ENCODE results near the gene BMPR1A. TPM values are rescaled to one million over a fixed set of nuclear protein-coding genes. Genes with fewer than 3 reads are reported as not detected.
A peak's percentile ranks its signal among the peaks of the same experiment; 100 is the strongest.

Gene BMPR1A
- total and polyA plus RNA-seq, 9 of the 15 experiments (the other 6 are each of a cell fraction or from before 2014, with no cell fraction given), result 1.6 to 17.5 (median 9.1) TPM

GRCh38 chr10:86759073-86759672, 2.8 kb downstream of the BMPR1A start (continued):
- TF ChIP-seq MTA1 (IDR thresholded peaks at IDR 0.05; ENCODE audit: borderline replicate concordance), result peak; percentile 60; the same call in 1 of the 2 replicates
- TF ChIP-seq BDP1 (IDR thresholded peaks at IDR 0.05; ENCODE audit: insufficient read depth, insufficient read length), result no peak
- no peak for TF ChIP-seq HNRNPL (IDR thresholded peaks at IDR 0.05; ENCODE audit: low read depth, low read length)
- no peak for TF ChIP-seq ZNF316 (IDR thresholded peaks at IDR 0.05)
- TF ChIP-seq MEF2D (tag; conservative IDR thresholded peaks at IDR 0.05; ENCODE audit: low read depth), result no peak
- TF ChIP-seq, protein P1, sequence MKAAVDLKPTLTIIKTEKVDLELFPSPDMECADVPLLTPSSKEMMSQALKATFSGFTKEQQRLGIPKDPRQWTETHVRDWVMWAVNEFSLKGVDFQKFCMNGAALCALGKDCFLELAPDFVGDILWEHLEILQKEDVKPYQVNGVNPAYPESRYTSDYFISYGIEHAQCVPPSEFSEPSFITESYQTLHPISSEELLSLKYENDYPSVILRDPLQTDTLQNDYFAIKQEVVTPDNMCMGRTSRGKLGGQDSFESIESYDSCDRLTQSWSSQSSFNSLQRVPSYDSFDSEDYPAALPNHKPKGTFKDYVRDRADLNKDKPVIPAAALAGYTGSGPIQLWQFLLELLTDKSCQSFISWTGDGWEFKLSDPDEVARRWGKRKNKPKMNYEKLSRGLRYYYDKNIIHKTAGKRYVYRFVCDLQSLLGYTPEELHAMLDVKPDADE (conservative IDR thresholded peaks at IDR 0.05; ENCODE audit: control insufficient read depth, low read depth, low read length), result no peak
- TF ChIP-seq, protein P2, sequence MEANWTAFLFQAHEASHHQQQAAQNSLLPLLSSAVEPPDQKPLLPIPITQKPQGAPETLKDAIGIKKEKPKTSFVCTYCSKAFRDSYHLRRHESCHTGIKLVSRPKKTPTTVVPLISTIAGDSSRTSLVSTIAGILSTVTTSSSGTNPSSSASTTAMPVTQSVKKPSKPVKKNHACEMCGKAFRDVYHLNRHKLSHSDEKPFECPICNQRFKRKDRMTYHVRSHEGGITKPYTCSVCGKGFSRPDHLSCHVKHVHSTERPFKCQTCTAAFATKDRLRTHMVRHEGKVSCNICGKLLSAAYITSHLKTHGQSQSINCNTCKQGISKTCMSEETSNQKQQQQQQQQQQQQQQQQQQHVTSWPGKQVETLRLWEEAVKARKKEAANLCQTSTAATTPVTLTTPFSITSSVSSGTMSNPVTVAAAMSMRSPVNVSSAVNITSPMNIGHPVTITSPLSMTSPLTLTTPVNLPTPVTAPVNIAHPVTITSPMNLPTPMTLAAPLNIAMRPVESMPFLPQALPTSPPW (CRISPR knock-in tag; IDR thresholded peaks at IDR 0.05), result no peak
- TF ChIP-seq ARID1B (IDR thresholded peaks at IDR 0.05), result peak; percentile 89
- TF ChIP-seq POLR2B (IDR thresholded peaks at IDR 0.05; ENCODE audit: low read depth, partially characterized antibody), result peak; percentile 44
- TF ChIP-seq MYNN (IDR thresholded peaks at IDR 0.05), result no peak
- no peak for TF ChIP-seq MYNN (CRISPR knock-in tag; IDR thresholded peaks at IDR 0.05)
- no peak for TF ChIP-seq PTTG1 (tag; IDR thresholded peaks at IDR 0.05; ENCODE audit: low read depth)
- no peak for TF ChIP-seq HOXB6 (CRISPR knock-in tag; IDR thresholded peaks at IDR 0.05; ENCODE audit: borderline replicate concordance)
- TF ChIP-seq TCF7L2 (IDR thresholded peaks at IDR 0.05; ENCODE audit: low read depth, low read length), result no peak
- TF ChIP-seq, protein P3, sequence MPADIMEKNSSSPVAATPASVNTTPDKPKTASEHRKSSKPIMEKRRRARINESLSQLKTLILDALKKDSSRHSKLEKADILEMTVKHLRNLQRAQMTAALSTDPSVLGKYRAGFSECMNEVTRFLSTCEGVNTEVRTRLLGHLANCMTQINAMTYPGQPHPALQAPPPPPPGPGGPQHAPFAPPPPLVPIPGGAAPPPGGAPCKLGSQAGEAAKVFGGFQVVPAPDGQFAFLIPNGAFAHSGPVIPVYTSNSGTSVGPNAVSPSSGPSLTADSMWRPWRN (IDR thresholded peaks at IDR 0.05; ENCODE audit: low read depth), result no peak
- TF ChIP-seq, protein P4, sequence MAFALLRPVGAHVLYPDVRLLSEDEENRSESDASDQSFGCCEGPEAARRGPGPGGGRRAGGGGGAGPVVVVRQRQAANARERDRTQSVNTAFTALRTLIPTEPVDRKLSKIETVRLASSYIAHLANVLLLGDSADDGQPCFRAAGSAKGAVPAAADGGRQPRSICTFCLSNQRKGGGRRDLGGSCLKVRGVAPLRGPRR (CRISPR knock-in tag; IDR thresholded peaks at IDR 0.05), result no peak
- no peak for TF ChIP-seq POLR2G (IDR thresholded peaks at IDR 0.05; ENCODE audit: low read depth, low read length)
- no peak for TF ChIP-seq ZNF24 (IDR thresholded peaks at IDR 0.05)
- TF ChIP-seq RNF2 (IDR thresholded peaks at IDR 0.05), result no peak
- TF ChIP-seq ZNF217 (CRISPR knock-in tag; IDR thresholded peaks at IDR 0.05), result no peak
- TF ChIP-seq ZNF830 (CRISPR knock-in tag; IDR thresholded peaks at IDR 0.05), result no peak
- no peak for TF ChIP-seq MXI1 (IDR thresholded peaks at IDR 0.05; ENCODE audit: low read depth, low read length)
- TF ChIP-seq, protein P5, sequence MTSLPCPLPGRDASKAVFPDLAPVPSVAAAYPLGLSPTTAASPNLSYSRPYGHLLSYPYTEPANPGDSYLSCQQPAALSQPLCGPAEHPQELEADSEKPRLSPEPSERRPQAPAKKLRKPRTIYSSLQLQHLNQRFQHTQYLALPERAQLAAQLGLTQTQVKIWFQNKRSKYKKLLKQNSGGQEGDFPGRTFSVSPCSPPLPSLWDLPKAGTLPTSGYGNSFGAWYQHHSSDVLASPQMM (CRISPR knock-in tag; IDR thresholded peaks at IDR 0.05), result no peak
- TF ChIP-seq TCFL5 (CRISPR knock-in tag; conservative IDR thresholded peaks at IDR 0.05), result no peak
- TF ChIP-seq TRIM24 (IDR thresholded peaks at IDR 0.05), result peak in 1 of 2 experiments; percentile 29; a peak in 2 of 4 replicates
- peak; percentile 48; the same call in 1 of the 2 replicates for TF ChIP-seq LEF1 (IDR thresholded peaks at IDR 0.05)
- peak; percentile 73 for TF ChIP-seq CEBPB (tag; IDR thresholded peaks at IDR 0.05)
- no peak for TF ChIP-seq ZNF77 (CRISPR knock-in tag; IDR thresholded peaks at IDR 0.05)
- TF ChIP-seq PHF8 (IDR thresholded peaks at IDR 0.05; ENCODE audit: borderline replicate concordance, low read length), result no peak
- TF ChIP-seq FOXJ3 (CRISPR knock-in tag; IDR thresholded peaks at IDR 0.05), result no peak

Measured in K562 (cell line).